Measurements from ENCODE around the gene PHOX2A.
"Not testable (repeated sequence)": the region's sequence is repeated elsewhere in the genome, so short reads cannot be mapped to it uniquely, and the experiment has no call there.

Gene PHOX2A

DNA sequence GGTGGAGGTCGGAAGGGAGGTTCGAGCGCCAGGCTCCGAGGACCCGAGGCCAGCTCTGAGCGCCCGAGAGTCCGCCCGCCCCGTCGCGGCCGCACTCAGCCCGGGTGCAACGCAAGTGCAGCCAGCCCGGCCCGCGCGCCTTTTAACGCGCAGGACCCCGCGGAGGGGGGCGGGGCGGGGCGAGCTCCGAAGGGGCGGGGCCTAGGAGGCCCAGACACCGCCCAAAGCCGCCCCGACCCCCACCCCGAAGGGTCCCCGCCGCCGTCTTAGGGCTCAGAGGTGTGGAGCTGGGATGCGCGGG lies at the start of gene PHOX2A:
PHOX2A (minus strand) TSS at position 117 of the 301 bp plus-strand sequence. CDS start 172 bp downstream, outside the sequence.
- DNase-seq = no peak

DNA sequence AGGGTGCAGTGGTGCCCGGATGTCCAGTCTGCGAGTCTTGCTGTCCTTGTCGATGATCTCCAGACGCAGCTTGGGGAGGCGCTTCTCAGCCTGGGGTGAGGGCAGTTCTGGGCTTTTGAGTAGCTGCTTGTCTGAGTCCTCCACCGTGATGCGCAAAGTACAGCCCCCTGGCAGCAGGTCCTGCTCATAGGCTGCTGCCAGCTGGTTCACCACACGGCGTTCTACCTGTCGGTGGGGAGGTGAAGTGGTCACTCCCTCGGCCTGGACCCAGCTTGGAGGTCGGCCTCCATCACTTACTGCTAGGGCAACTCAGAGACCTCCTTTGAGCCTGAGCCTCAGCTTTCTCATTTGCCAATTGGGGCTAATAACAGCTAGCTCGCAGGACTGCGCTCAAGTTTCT lies 49.4 kb upstream of the PHOX2A start:
- no peak for DNase-seq

DNA sequence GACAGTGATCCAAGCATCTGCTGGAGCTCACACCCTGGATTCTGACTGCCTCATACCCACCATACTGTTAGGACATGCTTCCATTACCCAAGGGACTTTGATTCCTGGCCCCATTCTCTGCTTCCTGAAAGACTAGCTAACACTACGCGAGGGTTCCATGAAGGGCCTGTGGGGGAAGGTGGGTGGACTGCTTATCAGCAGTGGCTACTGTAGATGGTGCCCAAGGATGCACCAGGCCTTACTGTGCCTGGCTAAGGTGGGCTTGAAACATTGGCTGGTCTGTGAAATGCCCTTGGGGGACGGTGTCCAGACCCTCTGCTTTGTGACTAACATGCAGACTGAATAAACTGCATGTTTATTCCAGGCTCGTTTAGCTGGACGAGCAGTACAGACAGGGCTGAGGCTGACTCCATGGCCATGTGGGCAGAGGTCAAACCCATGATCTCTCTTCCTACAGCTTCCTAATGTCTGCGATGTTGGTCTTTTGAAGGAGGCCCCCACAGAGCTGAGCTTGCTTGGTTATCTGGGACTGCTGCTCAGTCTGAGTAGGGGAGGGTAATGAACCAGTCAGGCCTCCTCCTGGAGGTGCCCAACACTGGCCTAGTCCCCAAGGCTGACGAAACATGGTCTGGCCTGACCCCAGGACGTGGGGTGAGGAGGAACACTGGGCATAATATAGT lies 48.3 kb upstream of the PHOX2A start:
- DNase-seq = no peak

DNA sequence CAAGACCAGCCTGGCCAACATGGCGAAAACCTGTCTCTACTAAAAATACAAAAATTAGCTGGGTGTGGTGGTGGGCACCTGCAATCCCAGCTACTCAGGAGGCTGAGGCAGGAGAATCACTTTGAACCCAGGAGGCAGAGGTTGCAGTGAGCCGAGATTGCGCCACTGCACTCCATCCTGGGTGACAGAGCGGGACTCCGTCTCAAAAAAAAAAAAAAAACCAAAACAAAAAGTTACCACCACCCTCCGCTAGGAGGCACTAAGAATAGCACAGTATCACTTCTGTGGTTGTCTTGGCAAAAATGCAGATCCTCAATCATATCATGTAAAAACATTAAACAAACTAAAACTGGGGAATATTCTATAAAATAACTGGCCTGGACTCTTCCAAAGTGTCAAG lies 46.8 kb upstream of the PHOX2A start:
- DNase-seq = not testable (repeated sequence)

DNA sequence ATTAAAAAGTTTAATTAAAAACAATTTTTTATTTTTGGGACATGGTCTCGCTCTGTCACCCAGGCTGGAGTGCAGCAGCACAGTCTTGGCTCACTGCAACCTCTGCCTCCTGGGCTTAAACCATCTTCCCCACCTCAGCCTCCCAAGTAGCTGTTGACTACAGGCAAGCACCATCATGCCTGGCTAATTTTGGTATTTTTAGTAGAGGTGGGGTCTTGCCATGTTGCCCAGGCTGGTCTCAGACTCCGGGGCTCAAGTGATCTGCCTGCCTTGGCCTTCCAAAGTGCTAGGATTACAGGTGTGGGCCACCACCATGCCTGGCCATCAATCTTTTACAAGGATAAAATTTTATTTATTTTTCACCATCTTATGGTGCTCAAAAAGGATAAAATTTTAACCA lies 43.3 kb upstream of the PHOX2A start:
- no peak for DNase-seq

DNA sequence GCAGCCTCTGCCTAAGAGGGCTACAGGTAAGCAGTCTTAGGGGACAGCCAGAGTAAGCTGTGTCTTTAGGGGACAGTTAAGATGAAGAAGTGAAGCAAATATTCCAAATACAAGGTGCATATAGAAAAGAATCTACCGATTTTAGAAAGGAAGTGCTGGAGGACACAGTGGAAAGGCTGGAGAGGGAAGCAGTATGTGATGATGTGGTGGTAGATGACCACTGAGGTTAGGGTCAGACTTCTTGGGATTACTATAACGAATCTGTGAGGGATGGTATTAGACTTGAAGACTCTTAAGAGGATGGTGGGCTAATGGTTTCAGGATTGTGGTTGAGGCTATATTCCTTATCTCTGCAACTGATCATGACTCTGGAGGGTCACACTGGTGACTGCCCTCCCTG lies 40.0 kb upstream of the PHOX2A start:
- DNase-seq = no peak

DNA sequence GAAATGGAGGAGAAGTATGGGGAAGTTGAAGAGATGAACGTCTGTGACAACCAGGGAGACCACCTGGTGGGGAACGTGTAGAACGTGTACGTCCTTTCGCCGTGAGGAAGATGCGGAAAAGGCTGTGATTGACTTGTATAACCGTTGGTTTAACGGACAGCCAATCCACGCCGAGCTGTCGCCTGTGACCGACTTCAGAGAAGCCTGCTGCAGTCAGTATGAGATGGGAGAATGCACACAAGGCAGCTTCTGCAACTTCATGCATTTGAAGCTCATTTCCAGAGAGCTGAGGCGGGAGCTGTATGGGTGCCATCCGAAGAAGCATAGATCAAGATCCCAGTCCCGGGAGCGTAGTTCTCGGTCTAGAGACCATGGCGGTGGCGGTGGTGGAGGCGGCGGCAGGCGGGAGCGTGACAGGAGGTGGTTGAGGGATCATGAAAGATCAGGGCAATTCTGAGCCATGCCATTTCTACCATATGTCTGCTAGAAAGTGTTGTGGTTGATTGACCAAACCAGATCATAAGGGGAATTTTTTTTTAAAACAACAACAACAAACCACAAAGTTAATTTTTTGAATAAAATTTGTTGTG lies 36.8 kb upstream of the PHOX2A start:
- DNase-seq = no peak

DNA sequence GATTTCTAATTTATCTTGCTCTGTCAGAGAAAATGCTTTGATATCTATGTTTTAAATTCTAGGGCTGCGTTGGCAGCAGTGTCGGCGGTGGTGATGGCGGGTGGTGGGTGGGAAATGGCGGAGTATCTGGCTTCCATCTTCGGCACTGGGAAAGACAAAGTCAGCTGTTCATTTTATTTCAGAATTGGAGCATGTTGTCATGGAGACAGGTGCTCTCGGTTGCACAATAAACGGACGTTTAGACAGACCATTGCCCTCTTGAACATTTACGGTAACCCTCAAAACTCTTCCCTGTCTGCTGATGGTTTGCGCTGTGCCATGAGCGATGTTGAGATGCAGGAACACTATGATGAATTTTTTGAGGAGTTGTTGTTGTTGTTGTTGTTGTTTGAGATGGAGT lies 36.1 kb upstream of the PHOX2A start:
- no peak for DNase-seq

DNA sequence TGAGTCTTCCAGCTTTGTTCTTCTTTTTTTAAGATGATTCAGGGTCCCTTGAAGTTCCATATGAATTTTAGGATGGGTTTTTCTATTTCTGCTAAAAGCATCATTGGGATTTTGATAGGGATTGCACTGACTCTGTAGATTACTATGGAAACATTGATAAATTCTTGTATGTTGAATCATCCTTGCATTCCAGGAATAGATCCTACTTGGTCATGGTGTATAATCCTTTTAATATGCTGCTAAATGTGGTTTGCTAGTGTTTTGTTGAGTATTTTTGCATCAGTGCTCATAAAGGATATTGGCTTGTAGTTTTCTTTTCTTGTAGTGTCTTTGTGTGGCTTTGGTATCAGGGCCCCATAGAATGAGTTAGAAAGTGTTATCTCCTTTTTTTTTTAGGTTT lies 34.9 kb upstream of the PHOX2A start:
- DNase-seq = no peak

DNA sequence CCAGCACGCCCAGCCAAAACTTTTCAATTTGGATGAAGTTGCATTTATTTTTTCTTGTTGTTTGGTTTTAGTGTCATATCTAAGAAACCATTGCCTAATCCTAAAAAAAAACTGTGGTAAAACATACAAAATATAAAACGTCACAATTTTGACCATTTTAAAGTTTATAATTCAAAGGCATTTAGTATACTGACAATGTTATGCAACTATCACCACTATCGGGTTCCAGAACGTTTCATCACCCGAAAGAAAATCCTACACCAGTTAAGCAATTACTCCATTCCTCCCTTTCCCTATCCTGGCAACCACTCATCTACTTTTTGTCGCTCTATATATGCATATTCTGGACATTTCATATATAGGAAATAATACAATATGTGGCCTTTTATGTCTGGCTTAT lies 30.5 kb upstream of the PHOX2A start:
- DNase-seq = no peak

DNA sequence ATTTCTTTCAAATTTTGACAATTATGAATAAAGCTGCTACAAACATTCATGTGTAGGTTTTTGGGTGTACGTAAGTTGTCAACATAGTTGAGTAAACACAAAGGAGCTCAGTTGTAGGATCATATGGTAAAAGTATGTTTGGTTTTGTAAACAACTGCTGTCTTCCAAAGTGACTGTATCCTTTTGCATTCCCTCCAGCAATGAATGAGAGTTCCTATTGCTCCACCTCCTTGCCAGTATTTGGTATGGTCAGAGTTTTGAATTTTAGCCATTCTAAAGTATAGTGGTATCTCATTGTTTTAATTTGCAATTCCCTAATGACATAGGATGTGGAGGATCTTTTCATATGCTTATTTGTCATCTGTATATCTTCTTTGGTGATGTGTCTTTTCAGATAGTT lies 28.0 kb upstream of the PHOX2A start:
- DNase-seq = no peak

DNA sequence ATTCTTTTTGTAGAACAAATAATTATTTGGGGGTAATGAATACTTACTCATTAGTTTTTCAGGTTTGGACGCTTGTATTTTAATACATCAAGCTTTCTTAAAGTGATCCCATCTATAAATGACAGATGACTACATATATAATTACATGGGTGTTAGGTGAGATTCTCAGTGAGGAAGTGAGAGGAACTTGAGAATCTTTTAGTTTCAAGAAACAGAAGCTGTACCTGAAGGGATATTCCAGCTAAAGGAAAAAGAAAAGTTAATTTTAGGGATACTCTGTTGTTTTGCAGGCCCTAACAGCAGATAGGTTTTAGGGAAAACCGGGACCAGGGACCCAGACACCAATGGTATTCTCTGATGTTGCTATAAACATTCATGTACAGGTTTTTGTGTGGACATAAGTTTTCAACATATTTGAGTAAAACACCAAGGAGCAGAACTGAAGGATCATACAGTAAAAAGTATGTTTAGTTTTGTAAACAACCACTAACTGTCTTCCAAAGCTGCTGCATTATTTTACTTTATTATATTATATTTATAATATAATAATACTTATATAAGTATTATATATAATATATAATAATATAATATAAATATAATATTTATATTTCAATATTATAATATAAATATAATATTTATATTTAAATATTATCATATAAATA lies 24.1 kb upstream of the PHOX2A start:
- no peak for DNase-seq

DNA sequence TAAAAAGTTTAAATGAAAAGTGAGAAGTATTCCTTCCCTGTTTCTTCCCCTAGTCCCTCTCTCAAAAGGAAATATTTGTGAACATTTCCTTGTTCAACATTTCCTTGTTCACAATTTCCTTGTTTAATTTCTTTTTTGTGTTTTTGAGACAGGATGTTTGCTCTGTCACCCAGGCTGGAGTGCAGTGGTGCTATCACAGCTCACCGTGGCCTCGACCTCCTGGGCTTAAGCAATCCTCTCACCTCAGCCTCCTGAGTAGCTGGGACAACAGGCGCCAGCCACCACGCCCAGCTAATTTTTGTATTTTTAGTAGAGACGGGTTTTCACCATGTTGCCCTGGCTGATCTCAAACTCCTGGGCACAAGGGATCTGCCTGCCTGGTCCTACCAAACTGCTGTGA lies 23.0 kb upstream of the PHOX2A start:
- DNase-seq = not testable (repeated sequence)

DNA sequence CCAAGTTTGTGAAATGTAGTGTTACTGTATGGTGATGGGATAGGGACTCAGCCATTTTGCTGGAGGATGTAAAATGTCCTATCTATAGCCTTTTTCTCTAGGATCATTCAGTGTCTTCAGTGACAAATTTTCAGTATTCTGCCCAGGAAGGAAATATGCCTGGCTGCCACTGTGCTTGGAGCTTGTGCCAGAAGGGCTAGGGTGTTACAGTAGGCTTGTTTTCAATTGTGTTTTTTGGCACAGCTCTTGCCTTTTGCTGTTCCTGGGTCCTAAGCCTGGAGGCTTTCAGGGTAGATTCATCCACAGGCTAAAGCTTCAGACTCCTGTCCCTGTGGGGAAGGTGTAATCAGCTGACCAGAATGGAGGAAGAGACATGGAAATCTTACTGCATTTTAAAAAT lies 22.0 kb upstream of the PHOX2A start:
- DNase-seq = no peak

DNA sequence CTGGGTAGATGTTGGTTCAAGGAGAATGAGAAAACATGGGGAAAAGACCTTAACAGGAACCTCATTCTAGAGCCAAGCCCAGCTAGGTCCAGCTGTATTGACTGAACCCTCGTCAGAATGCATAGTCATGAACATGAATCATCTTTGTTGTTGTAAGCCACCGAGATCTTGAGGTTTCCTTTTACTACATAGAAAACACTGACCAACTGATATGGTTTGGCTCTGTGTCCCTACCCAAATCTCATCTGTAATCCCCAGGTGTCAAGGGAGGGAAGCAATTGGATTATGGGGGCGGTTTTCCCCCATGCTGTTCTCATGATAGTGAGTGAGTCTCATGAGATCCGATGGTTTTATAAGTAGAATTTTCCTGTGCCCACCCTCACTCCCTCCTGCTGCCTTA lies 19.4 kb upstream of the PHOX2A start:
- no peak for DNase-seq

DNA sequence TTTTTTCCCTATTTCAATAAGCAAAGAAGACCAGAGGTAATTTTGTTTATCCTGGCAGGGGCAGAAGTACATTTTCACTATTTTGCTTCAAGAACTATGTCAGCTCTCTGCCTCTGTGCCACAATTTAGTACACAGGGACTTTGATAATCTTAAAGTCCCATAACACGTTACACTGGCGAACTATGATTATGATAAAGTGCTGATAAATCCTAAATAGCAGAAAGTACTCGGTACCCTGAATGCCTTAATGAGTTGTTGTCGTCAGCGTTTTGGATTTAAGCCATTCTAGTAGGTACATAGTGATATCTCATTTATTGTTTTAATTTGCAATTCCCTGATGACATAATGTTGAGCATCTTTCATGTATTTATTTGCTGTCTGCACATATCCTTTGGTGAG lies 16.6 kb upstream of the PHOX2A start:
- DNase-seq = no peak

DNA sequence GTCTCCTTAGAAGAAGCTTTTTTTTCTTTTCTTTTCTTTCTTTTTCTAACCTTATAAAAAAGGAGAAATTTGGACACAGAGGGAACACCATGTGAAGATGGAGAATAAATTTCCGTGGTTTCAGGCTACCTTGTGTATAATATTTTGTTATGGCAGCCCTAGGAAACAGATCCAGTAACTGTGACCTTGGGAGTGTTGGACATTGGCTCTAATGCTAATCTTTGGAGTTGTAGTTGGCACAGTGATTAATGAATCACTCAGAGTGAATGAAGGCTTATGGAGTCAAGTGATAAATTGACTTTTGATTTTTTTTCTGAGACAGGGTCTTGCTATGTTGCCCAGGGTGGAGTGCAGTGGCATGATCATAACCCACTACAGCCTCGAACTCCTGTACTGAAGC lies 15.5 kb upstream of the PHOX2A start:
- DNase-seq = no peak

DNA sequence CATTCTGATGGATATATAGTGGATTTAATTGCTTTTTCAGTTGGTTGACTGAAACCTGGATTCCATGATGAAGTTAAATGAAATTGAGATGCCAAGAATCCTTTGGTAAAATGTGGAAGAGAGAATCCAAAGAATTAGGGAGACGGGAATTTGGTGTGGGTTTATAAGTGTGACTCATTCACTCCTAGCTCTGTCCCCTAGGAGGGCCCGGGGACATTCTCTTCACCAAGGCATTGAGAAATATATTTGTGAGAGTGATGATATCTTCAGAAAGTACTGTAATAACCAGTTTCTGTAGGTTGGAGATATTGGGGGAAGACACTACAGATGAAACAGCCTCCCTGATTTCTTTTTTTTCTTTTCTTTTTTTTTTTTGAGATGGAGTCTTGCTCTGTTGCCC lies 13.6 kb upstream of the PHOX2A start:
- DNase-seq = no peak

DNA sequence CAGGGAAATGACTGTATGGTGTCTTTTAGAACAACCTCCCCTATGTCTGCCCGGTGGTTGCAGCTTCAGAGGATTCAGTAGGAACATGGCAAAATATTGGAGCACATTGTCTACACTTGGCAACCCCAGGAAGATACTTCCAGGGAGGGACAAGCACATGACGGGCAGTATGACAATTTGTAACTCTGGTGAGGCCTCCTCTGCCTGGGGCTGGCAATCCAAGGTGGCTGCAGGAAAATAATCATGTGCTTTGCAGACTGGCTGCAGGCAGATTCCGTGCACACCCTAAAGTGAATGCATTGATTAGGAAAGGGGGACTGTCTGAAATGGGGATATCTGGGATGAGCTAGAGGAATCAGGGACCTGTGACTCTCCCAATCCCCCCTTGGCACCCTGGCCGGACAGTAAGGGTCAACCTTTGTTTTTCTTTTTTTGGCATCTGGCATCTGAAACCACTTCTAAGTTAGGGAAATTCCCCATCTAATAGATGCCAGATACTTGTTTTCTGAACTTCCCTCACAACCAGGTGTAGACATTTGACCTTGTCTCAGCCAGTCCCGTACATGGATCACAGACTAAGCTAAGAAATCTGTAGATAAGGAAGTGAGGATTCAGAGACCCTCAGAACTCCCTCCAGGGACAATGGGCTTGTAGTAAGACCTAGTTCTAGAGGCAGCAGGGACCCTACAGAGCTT lies 10.5 kb upstream of the PHOX2A start:
- no peak for DNase-seq

DNA sequence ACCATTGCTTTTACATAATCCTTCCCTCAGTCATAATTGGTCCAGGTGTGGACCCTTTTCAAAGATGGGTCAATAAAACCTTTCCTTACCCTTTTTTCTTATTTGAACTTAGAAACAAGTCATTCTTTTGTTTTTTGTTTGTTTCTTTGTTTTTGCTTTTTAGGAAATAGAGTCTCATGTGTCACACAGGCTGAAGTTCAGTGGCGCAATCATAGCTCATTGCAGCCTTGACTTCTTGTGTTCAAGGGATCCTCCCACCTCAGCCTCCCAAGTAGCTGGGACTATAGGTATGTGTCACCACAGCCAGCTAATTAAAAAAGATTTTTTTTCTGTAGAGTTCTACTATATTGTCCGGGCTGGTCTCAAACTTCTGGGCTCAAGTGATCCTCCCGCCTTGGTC lies 9.4 kb upstream of the PHOX2A start:
- no peak for DNase-seq

DNA sequence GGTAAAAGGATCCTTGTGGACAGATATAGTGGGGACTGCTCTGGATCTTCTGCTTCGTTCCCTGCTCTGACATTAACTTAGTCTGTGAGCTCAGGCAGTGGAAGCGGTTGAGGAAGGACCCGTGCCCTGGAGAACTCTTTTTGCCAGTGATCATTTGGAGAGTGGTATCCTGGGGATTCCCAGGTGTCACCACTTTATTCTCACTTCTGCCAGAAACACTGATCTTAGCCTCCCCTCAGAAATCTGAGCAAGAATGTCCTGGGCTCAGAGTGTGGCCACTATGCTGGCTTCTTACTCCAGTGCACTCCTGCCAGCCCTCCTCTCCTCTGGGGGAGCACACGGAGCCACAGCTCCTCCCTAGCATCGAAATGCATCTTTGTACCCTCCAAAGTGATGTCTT lies 7.6 kb upstream of the PHOX2A start:
- no peak for DNase-seq

DNA sequence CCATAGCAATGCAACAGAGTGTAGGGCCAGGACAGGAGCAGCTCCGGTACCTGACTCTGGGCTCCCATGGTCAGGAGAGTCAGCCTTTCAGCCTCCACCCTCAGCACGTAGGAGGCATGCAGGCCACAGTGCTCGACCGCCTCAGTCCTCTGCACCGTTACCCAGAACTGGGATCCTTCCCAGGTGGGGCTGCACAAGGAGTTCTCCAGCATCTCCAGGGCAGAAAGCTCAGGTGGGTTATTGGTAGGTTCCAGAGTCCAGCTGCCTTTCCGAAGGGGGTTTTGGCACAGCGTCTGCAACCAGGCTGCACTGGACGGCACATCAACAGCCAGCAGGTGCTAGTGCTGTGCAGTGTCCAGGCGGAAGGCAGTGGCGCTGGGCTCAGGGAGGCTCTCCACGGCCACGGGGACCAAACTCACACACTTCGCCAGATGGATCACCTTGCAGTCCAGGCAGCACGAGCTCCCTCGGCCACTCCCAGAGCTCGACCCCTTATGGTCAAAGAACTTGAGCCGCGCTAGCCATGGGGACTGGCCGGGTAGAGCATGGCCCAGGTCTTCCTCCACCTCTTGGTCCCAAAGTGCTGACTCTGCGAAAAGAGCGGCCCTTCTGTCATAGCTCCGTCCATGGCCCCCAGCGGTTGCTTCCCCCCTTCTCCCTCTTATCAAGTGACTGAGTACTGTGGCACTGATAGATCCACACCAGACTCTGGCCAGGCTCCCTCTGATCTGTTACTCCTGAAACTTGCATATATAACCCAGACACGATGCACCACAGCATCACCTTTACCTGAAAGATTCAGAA lies 6.9 kb upstream of the PHOX2A start:
- DNase-seq = no peak

Measured in nucleus accumbens (tissue), 56 donors.